A673 (cell line): ENCODE measurements around the gene TFCP2L1. TPM values are rescaled to one million over a fixed set of nuclear protein-coding genes. Genes with fewer than 3 reads are reported as not detected.

ENCODE experiments used
- BruUV-seq: library from RNA; stranded (reverse); fragments of 400-500 nt; replicated peaks from 2 replicates; lab custom pipeline; 2021; lab: Mats Ljungman, UMichigan
- CTCF ChIA-PET: fragments of 300-600 bp; sonication (Branson Sonifier 250); formaldehyde crosslinking; loops from one replicate; lab custom pipeline; 2022; ENCODE audit warnings: antibody characterized with exemption; lab: Charles Lee
- POLR2A ChIA-PET: fragments of 300-600 bp; sonication (Branson Sonifier 250); formaldehyde crosslinking; loops from one replicate; lab custom pipeline; 2022; ENCODE audit warnings: antibody characterized with exemption; ENCODE audit not compliant: low non-redundant PET; lab: Charles Lee
- DNase-seq: peaks from one replicate; pipeline ENCODE4 v3.0.0-alpha.2; 2015; ENCODE audit warnings: low spot score
- H3K27ac ChIP-seq: fragments of 200-600 bp; sonication (generic); 2 replicates; pipeline ENCODE4 v1.5.1; 2016; ENCODE audit warnings: mixed run types, low read depth, mild to moderate bottlenecking, mixed read lengths, antibody characterized with exemption, low read length; ENCODE audit not compliant: poor library complexity, severe bottlenecking
- H3K27me3 ChIP-seq: fragments of 200-600 bp; sonication (generic); replicated peaks from 2 replicates; pipeline ENCODE4 v1.6.1; 2017; ENCODE audit warnings: mixed run types, low read depth, mild to moderate bottlenecking, mixed read lengths, antibody characterized with exemption, low read length; ENCODE audit not compliant: insufficient read depth, poor library complexity
- H3K36me3 ChIP-seq: fragments of 200-600 bp; sonication (generic); 2 replicates; pipeline ENCODE4 v1.6.1; 2016; ENCODE audit warnings: mixed run types, mild to moderate bottlenecking, mixed read lengths, antibody characterized with exemption, low read length; ENCODE audit not compliant: insufficient read depth, poor library complexity, severe bottlenecking
- H3K4me1 ChIP-seq: fragments of 200-600 bp; sonication (generic); 2 replicates; pipeline ENCODE4 v1.6.1; 2017; ENCODE audit warnings: mixed run types, mild to moderate bottlenecking, mixed read lengths, antibody characterized with exemption, low read length; ENCODE audit not compliant: insufficient read depth, poor library complexity, severe bottlenecking
- H3K4me3 ChIP-seq: fragments of 200-600 bp; sonication (generic); 2 replicates; pipeline ENCODE4 v1.5.1; 2016; ENCODE audit warnings: low read depth, mixed run types, mild to moderate bottlenecking, mixed read lengths, low read length; ENCODE audit not compliant: poor library complexity, severe bottlenecking
- H3K9me3 ChIP-seq: fragments of 200-600 bp; sonication (generic); 2 replicates; pipeline ENCODE4 v1.6.1; 2016; ENCODE audit warnings: mixed run types, low read depth, mild to moderate bottlenecking, mixed read lengths, antibody characterized with exemption, low read length; ENCODE audit not compliant: poor library complexity, severe bottlenecking
- CTCF ChIP-seq: fragments of 300-800, 200-600 bp; sonication (generic); conservative IDR thresholded peaks from 2 replicates; pipeline ENCODE4 v1.5.1; 2017; ENCODE audit warnings: low read depth, mild to moderate bottlenecking, antibody characterized with exemption, low read length, moderate library complexity, mixed read lengths
- EZH2 ChIP-seq: fragments of 200-600 bp; sonication (generic); IDR thresholded peaks from 2 replicates; pipeline ENCODE4 v1.6.1; 2017; ENCODE audit warnings: borderline replicate concordance, low read depth, mild to moderate bottlenecking, mixed read lengths, antibody characterized with exemption, low read length; ENCODE audit not compliant: poor library complexity, severe bottlenecking
- intact Hi-C: fragments of 100-400 bp; cut with micrococcal nuclease; formaldehyde crosslinking; loops from one replicate; pipeline ENCODE4 v1.10.0; 2022; ENCODE audit not compliant: unreplicated experiment
- total RNA-seq: library from RNA; stranded (reverse); gene quantifications from 2 replicates; pipeline ENCODE4 v1.2.3, GENCODE V29; 2021

Gene TFCP2L1
- total RNA-seq, 1 experiment from 2014 or later: not detected

GRCh38 chr2:121246704-121247255 is 38.2 kb downstream of the TFCP2L1 start:
- Histone ChIP-seq H3K4me3 (no peak overlapping the region), H3K36me3 (no peaks in the 10 kb centered on the region), H3K4me1 (no peaks in the 10 kb centered on the region), H3K9me3 (no peaks in the 10 kb centered on the region), H3K27ac (no peak overlapping the region), H3K27me3 (no peaks in the 10 kb centered on the region)
- DNase-seq: no peak
- ChIA-PET CTCF (no interaction called here), POLR2A (no interaction called here)
- BruUV-seq: no TSS peak
- TF ChIP-seq CTCF: no peak
- TF ChIP-seq EZH2: no peak
- intact Hi-C loops: no loop called here

GRCh38 chr2:121245913-121246312 is 39.1 kb downstream of the TFCP2L1 start:
- Histone ChIP-seq H3K27ac (no peak overlapping the region), H3K27me3 (no peaks in the 10 kb centered on the region), H3K36me3 (no peaks in the 10 kb centered on the region), H3K4me3 (no peak overlapping the region), H3K4me1 (no peaks in the 10 kb centered on the region), H3K9me3 (no peaks in the 10 kb centered on the region)
- no peak for DNase-seq
- CTCF ChIA-PET: no interaction called here
- no peak for TF ChIP-seq CTCF
- no peak for TF ChIP-seq EZH2
- POLR2A ChIA-PET: no interaction called here
- no TSS peak for BruUV-seq
- intact Hi-C loops: no loop called here

- ChIA-PET POLR2A (no interaction called here), CTCF (no interaction called here)
- Histone ChIP-seq H3K9me3 (no peaks in the 10 kb centered on the region), H3K4me1 (no peaks in the 10 kb centered on the region), H3K27ac (no peak overlapping the region), H3K4me3 (no peak overlapping the region), H3K36me3 (no peaks in the 10 kb centered on the region), H3K27me3 (no peaks in the 10 kb centered on the region)
- TF ChIP-seq CTCF: no peak
- TF ChIP-seq EZH2: no peak
- no TSS peak for BruUV-seq
- DNase-seq: no peak
- intact Hi-C loops: no loop called here
These were observed 39.7 kb downstream of the TFCP2L1 start for GRCh38 chr2:121245120-121245820.
